ENCODE measurements around the gene ZRANB2.

The ZRANB2 gene

DNA sequence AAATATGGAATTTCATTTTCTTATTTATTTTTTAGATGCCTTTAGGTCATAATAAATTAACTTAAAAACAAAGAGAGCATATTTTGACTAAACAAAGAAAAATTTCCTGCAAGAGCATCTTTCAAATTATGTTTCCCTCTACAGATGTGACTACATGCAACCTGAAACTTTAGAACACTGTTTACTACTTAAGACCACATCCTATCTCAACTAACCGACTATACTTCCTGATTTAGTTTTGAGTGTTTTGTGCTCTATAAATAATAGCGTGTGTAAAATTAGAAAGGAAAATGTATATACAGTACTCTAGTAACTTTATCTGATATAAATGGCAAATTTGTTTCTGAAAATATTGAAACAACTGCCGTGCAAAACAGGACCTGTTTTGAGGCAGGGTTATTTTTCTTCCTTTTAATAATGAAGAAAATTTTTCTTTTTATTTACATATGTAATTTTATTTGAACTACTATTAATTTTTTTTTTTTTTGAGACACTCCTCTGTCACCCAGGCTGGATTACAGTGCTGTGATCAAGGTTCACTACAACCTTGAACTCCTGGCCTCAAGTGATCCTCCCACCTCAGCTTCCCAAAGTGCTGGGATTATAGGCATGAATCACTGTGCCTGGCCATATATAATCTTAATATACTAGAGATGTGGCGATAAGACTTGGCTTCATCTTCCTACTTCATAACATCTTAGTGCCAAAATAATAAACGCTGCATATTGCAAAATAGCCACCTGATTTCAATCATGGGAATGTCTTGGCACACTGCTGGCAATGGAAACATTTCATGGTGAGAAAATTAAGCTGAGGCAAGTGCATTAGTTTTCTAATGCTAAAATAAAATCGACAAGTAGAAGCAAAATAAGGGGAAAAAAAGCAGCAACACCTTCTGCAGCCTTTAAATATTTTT, 12.3 kb downstream of the ZRANB2 start:
- DNase-seq (ENCODE audit: low read depth in 2 of 2, low spot score in 1 of 2) = no peak

DNA sequence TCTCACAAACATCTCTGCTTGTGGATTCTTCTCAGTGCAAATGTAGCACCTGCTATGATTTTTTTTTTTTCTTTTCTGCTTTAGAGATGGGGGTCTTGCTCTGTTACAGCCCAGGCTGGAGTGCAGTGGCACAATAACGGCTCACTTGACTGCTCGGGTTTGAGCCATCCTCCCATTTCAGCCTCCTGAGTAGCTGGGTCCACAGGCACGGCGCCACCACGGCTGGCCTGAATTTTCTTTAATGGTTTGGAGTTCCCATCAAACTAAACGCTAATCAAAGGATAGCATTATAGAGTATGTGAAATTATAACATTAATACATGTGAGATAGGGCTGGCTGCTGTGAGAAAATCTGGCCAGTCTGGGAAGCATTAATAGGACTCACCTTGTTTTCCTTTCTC, 26.0 kb downstream of the ZRANB2 start:
- no peak for DNase-seq (ENCODE audit: low read depth in 2 of 2, low spot score in 1 of 2)

GRCh38 chr1:71054281-71054731, 26.5 kb downstream of the ZRANB2 start:
- DNase-seq (ENCODE audit: low read depth in 2 of 2, low spot score in 1 of 2) = no peak

DNA sequence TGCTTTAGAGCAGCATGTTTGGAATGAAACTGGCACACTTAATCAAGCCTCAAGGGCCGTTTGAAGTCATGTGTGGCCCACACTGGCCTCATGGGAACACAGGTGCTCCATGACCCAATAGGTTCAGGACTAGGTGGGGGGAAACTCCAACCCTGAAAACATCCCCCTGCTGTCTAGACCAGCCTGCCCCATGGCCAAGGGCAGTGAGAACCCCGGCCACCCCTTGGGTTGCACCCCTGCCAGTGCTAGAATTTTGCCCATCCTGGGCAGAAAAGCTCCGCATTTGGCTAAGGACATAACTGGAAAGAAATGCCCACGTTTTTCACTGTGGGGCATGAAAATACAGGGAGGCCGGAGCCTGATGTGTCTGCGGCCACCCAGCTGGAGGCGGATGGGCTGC, 27.1 kb downstream of the ZRANB2 start:
- no peak for DNase-seq (ENCODE audit: low read depth in 2 of 2, low spot score in 1 of 2)

DNA sequence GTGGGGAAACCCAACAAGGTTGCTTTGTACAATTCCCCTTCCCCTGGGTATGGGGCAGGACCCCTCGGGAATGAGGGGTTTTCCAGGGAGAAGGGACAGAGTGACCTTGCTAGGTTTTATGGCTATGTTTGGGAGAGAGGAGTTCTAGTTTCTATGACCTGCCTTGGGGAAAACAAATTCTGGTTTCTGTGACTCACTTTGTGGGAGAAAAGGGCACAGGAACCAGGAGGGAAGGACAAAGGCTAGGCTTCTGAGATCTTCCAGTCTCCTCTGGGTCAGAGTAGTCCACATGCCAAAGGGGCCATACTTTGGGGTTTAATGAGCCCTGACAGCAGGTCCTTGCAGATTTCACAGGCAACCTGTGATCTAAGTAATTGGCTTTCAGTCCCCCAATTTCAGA, 27.7 kb downstream of the ZRANB2 start:
- DNase-seq (ENCODE audit: low read depth in 2 of 2, low spot score in 1 of 2) = no peak

DNA sequence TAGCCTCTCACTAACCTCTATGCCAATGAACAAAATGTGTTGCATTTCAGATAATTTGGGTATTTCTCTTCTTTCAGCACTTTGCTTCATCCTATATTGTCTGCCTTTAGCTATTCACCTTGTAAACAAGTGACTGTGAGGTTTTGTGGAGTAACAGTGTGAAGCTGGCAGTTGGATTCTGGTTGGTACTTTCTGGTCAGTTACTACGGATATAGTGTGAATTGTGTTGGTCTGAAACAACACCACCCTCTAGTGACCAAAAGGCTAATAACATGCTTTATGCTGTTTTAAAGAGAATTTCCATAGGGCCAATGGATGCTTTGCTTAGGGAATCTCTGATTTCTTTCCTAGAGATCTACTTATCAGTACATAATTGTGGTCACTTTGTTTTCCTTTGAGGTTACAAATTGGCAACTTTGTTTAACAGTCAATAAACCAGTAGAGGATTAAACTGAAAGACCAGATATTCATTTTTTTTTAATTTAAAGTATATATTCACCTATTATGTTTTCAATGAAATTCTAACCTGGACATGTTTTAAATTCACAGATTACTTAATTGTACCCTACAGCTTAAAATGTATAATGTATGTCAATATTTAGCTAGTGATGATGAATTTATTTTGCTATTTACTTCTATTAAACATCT, 30.8 kb downstream of the ZRANB2 start:
- DNase-seq (ENCODE audit: low read depth in 2 of 2, low spot score in 1 of 2) = no peak

DNA sequence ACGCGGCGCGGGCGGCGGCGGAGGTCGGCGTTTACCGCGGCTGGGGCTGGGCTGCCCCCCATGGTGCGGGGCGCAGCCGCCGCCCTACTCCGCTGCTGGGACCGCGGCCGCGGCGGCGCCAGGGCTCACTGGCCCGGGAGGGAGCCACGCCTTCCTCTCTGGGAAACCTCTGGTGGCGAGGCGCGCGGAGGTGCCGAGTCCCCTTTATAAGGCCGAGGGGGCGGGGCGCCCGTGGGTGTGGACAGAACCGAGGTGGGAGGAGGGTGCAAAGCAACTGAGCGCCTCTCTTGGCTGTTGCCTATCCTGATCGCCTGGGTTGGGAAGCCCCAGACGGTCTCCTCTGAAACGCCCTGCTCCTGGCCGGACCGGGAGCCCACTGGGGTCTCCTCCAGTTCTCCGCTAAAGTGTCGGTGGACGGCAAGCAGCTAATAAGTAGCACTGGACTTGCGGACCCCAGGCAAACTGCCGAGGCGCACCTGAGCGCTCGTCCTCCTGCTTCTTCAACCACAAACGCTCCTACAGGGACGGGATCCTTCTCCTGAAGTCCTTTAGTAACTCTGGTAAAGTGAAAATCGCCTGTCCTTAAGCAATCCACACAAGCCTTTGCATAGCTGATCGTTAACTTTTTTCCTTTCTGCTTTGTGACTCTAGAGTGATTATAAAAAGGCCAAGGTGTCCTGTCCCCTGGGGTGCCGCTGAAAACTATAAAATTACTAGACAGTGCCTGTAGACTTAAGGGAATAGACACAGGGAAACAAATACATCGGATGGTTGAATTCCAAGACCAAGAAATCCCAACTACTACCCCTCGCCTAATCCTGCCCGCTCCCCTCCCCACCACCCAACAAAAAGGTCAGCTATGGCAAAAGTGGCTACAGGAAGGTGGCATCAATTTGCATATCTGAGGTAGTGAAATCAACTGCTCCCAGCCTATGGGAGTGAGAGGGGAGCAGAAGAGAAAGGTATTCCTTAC, 32.9 kb downstream of the ZRANB2 start, which contains the start of gene PTGER3:
Gene PTGER3 (minus strand): TSS at position 182 of the 973 bp plus-strand sequence. CDS start 239 bp downstream, outside the sequence.
- no peak for DNase-seq (ENCODE audit: low read depth in 2 of 2, low spot score in 1 of 2)

- no peak for DNase-seq (ENCODE audit: low read depth in 2 of 2, low spot score in 1 of 2)
Measured at GRCh38 chr1:71046891-71047634, 33.8 kb downstream of the ZRANB2 start.

- no peak for DNase-seq (ENCODE audit: low read depth in 2 of 2, low spot score in 1 of 2)
Measured at GRCh38 chr1:71045463-71046028, 35.3 kb downstream of the ZRANB2 start.

GRCh38 chr1:71044833-71045232, 36.0 kb downstream of the ZRANB2 start:
- DNase-seq (ENCODE audit: low read depth in 2 of 2, low spot score in 1 of 2) = no peak

DNA sequence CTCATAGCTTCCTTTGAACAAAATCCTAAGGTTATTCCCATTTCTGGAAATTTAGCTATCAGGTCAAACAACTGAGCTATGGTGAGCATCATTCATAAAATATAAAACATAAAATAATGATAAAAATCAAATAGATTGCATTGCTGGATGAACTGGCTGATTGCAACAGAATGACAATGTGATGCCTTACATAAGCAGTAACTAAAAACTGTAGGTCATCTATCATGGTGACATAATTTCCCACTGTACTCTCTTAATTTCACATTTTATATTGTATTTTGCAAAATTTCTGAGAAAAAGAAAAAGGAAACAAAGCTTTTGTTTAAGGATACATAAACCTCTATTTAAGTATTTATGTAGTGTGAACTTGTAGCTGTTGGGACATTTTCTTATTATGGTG, 37.8 kb downstream of the ZRANB2 start:
- no peak for DNase-seq (ENCODE audit: low read depth in 2 of 2, low spot score in 1 of 2)

DNA sequence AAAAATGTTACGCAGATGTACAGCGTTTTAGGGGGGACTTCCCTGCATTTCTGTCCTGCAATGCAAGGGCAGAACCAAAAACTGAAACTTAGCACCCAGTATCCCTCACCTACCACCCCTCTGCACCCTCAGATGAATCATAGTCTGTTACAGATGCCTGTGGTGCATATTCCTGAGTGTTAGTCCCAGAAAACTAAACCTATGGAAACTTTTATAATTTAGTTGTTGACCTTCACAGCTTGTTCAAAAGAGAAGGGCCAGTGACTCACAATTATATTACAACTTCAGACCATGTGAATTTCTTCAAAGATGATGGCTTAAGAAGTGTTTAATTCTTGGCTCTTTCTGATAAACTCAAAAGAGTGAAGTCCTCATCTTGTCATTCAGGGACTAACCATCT, 39.0 kb downstream of the ZRANB2 start:
- no peak for DNase-seq (ENCODE audit: low read depth in 2 of 2, low spot score in 1 of 2)

DNA sequence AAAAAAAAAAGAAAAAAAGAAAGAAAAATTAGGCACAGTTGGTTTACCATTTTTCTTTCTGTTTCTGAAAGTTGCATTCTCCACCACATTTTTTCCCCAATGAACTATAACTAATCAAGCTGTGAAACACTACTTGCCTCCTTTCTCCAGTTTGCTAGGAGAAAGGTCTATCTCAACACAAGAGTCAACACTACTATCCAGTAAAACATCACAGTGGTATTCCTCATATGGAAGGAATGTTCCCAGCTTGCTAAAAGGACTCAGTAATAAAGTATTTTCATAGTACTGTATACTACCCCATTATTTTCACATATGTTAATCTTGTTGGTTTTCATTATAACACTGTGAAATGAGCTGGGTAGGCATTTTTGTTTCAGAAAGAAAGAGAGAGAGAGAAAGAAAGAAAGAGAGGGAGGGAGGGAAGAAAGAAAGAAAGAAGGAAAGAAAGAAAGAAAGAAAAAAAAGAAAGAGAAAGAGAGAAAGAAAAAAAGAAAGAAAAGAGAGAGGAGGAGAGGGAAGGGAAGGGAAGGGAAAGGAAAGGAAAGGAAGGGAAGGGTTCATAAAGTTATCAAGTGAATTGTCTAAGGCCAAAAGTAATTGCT, 41.1 kb downstream of the ZRANB2 start:
- no peak for DNase-seq (ENCODE audit: low read depth in 2 of 2, low spot score in 1 of 2)

GRCh38 chr1:71038942-71039341, 41.9 kb downstream of the ZRANB2 start:
- no peak for DNase-seq (ENCODE audit: low read depth in 2 of 2, low spot score in 1 of 2)

- DNase-seq (ENCODE audit: low read depth in 2 of 2, low spot score in 1 of 2) = no peak
Measured at GRCh38 chr1:71037829-71038620, 42.8 kb downstream of the ZRANB2 start.

GRCh38 chr1:71037066-71037465, 43.8 kb downstream of the ZRANB2 start:
- DNase-seq (ENCODE audit: low read depth in 2 of 2, low spot score in 1 of 2) = no peak

DNA sequence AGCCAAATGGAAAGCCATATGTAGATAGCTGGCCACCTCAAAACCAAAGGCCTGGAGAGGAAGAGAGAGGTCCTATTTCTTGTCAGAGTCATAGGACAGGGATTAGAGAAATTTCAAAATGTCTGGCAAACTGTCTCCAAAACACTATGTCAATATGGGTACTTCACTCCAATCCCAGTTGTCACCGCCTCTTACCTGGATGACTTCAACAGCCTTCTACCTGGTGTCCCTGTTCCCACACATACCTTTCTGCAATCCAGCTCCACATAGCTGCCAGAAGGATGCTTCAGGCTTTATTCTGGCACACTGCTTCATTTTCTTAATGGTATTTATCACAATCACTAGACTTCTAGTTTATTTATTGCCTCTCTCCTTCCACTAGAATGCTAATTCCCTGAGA, 47.7 kb downstream of the ZRANB2 start:
- no peak for DNase-seq (ENCODE audit: low read depth in 2 of 2, low spot score in 1 of 2)

GRCh38 chr1:71031426-71031825, 49.4 kb downstream of the ZRANB2 start:
- no peak for DNase-seq (ENCODE audit: low read depth in 2 of 2, low spot score in 1 of 2)

- DNase-seq (ENCODE audit: low read depth in 2 of 2, low spot score in 1 of 2) = no peak
Measured at GRCh38 chr1:71030026-71030425, 50.8 kb downstream of the ZRANB2 start.
